Measurements from ENCODE around the gene VEPH1. TPM values are rescaled to one million over a fixed set of nuclear protein-coding genes. Genes with fewer than 3 reads are reported as not detected.

The VEPH1 gene
- total and polyA plus RNA-seq, 9 of the 15 experiments (the other 6 are each of a cell fraction or from before 2014, with no cell fraction given), result 4.5 to 15.6 (median 5.8) TPM

GRCh38 chr3:157469561-157470294 lies 33.5 kb downstream of the VEPH1 start:
- H3K9ac ChIP-seq (ENCODE audit: insufficient read depth in 1 of 2, low read depth in 2 of 2, low read length in 2 of 2), result no peak overlapping the region
- POLR2A ChIA-PET, result no interaction called here
- no peaks in the 10 kb centered on the region for H3K79me2 ChIP-seq (ENCODE audit: control insufficient read depth, insufficient read depth, low read length)
- no peak overlapping the region for H3K27ac ChIP-seq (ENCODE audit: extremely low read depth, low read depth, low read length)
- CTCF ChIA-PET (ENCODE audit: low intra/inter-chr PET ratio), result no interaction called here
- H3K27me3 ChIP-seq (ENCODE audit: control insufficient read depth in 2 of 2, insufficient read depth in 2 of 2, low read length in 2 of 2), result no peaks in the 10 kb centered on the region; a peak in 1 of 5 replicates
- H3K9me3 ChIP-seq (replicated peaks; ENCODE audit: control insufficient read depth, insufficient read depth, low read depth, low read length), result no peaks in the 10 kb centered on the region
- H2AFZ ChIP-seq (ENCODE audit: low read depth, low read length), result 0 out of 2 replicates have a peak overlapping the region, but pooled peaks have one; percentile 9
- H3K4me1 ChIP-seq (replicated peaks in 1 of 2; ENCODE audit: control insufficient read depth in 2 of 2, insufficient read depth in 2 of 2, low read length in 2 of 2), result no peaks in the 10 kb centered on the region
- H3K36me3 ChIP-seq (ENCODE audit: control insufficient read depth, insufficient read depth, low read length), result no peaks in the 10 kb centered on the region
- no peak overlapping the region for H3K4me2 ChIP-seq (ENCODE audit: insufficient read depth, low read length)
- intact Hi-C loops (cut with micrococcal nuclease), result no loop called here
- WGBS (ENCODE audit: insufficient coverage, low coverage, missing lambda C conversion rate), result 49% methylated on average over 7 of the region's 7 CpGs
- H3K4me3 ChIP-seq, result no peak overlapping the region
- H3K9me1 ChIP-seq (ENCODE audit: control insufficient read depth, insufficient read depth, low read length), result no peaks in the 10 kb centered on the region
- TF ChIP-seq TCF7L2 (IDR thresholded peaks at IDR 0.05; ENCODE audit: low read depth, low read length) (no peak), CEBPB (tag; IDR thresholded peaks at IDR 0.05) (peak; percentile 46; the same call in 1 of the 2 replicates)
- DNase-seq (ENCODE audit: extremely low read depth in 1 of 4, low spot score in 3 of 4), result no peak
- in situ Hi-C loops (cut with MboI), result no loop called here
- BruUV-seq (replicated peaks), result no TSS peak
- no peak for ATAC-seq
- no peak for FAIRE-seq
- H4K20me1 ChIP-seq (replicated peaks; ENCODE audit: control insufficient read depth, insufficient read depth, low read length), result no peaks in the 10 kb centered on the region

- ATAC-seq, result no peak
- Histone ChIP-seq H2AFZ (ENCODE audit: low read depth, low read length) (no peak overlapping the region), H3K4me1 (replicated peaks in 1 of 2; ENCODE audit: control insufficient read depth in 2 of 2, insufficient read depth in 2 of 2, low read length in 2 of 2) (no peaks in the 10 kb centered on the region), H3K9me1 (ENCODE audit: control insufficient read depth, insufficient read depth, low read length) (no peaks in the 10 kb centered on the region), H4K20me1 (replicated peaks; ENCODE audit: control insufficient read depth, insufficient read depth, low read length) (no peaks in the 10 kb centered on the region), H3K36me3 (ENCODE audit: control insufficient read depth, insufficient read depth, low read length) (no peaks in the 10 kb centered on the region), H3K27ac (ENCODE audit: extremely low read depth, low read depth, low read length) (no peak overlapping the region), H3K79me2 (ENCODE audit: control insufficient read depth, insufficient read depth, low read length) (no peaks in the 10 kb centered on the region), H3K4me2 (ENCODE audit: insufficient read depth, low read length) (no peak overlapping the region), H3K9me3 (replicated peaks; ENCODE audit: control insufficient read depth, insufficient read depth, low read depth, low read length) (no peaks in the 10 kb centered on the region), H3K27me3 (ENCODE audit: control insufficient read depth in 2 of 2, insufficient read depth in 2 of 2, low read length in 2 of 2) (no peaks in the 10 kb centered on the region; a peak in 1 of 5 replicates), H3K4me3 (no peak overlapping the region), H3K9ac (ENCODE audit: insufficient read depth in 1 of 2, low read depth in 2 of 2, low read length in 2 of 2) (no peak overlapping the region)
- ChIA-PET CTCF (ENCODE audit: low intra/inter-chr PET ratio) (no interaction called here), POLR2A (no interaction called here)
- in situ Hi-C loops (cut with MboI) (no loop called here), intact Hi-C loops (cut with micrococcal nuclease) (no loop called here)
- no peak for FAIRE-seq
- TF ChIP-seq KDM4B (IDR thresholded peaks at IDR 0.05; ENCODE audit: borderline replicate concordance in 2 of 2, low read depth in 1 of 2), result no peak
- no peak for TF ChIP-seq SIX5 (IDR thresholded peaks at IDR 0.05; ENCODE audit: borderline replicate concordance in 1 of 2, insufficient read depth in 1 of 2, low read depth in 1 of 2, low read length in 2 of 2)
- no peak for TF ChIP-seq SP2 (IDR thresholded peaks at IDR 0.05; ENCODE audit: extremely low read depth, low read depth, low read length, poor library complexity, severe bottlenecking)
- peak; percentile 42; the same call in 1 of the 2 replicates for TF ChIP-seq ZNF316 (IDR thresholded peaks at IDR 0.05)
- TF ChIP-seq SMARCB1 (IDR thresholded peaks at IDR 0.05; ENCODE audit: insufficient read length, low read depth), result no peak
- no peak for TF ChIP-seq MAX (CRISPR knock-in tag; IDR thresholded peaks at IDR 0.05)
- BruUV-seq (replicated peaks), result no TSS peak
- WGBS (ENCODE audit: insufficient coverage, low coverage, missing lambda C conversion rate), result 23% methylated on average over 1 of the region's 1 CpG
- DNase-seq (ENCODE audit: extremely low read depth in 1 of 4, low spot score in 3 of 4), result no peak
Observed at GRCh38 chr3:157467200-157467599, 36.0 kb downstream of the VEPH1 start.
